ENCODE results near the gene MAST4. TPM values are rescaled to one million over a fixed set of nuclear protein-coding genes. Genes with fewer than 3 reads are reported as not detected.

MAST4 gene
- total RNA-seq, 1 donor from 2014 or later, result 10.5 TPM

GRCh38 chr5:66987540-66987939 lies 391.3 kb downstream of the MAST4 start:
- H3K4me3 Mint-ChIP-seq (ENCODE audit: unreplicated experiment), result no peak overlapping the region
- H3K36me3 Mint-ChIP-seq (ENCODE audit: unreplicated experiment), result no peaks in the 10 kb centered on the region
- H3K9me3 Mint-ChIP-seq (ENCODE audit: unreplicated experiment), result no peaks in the 10 kb centered on the region
- peak overlapping the region; percentile 37 for H3K27ac Mint-ChIP-seq (ENCODE audit: unreplicated experiment)
- DNase-seq (ENCODE audit: extremely low spot score, unreplicated experiment), result no peak
- H3K4me1 Mint-ChIP-seq (ENCODE audit: unreplicated experiment), result peaks cover 33% of the 10 kb centered on the region
- no peaks in the 10 kb centered on the region for H3K27me3 Mint-ChIP-seq (ENCODE audit: unreplicated experiment)
- TF ChIP-seq CTCF (IDR thresholded peaks at IDR 0.05), result no peak

GRCh38 chr5:66987949-66988838 lies 392.0 kb downstream of the MAST4 start:
- Mint-ChIP-seq H3K27ac (ENCODE audit: unreplicated experiment) (peak overlapping the region; percentile 37), H3K4me1 (ENCODE audit: unreplicated experiment) (peaks cover 33% of the 10 kb centered on the region)
- no peak for DNase-seq (ENCODE audit: extremely low spot score, unreplicated experiment)

GRCh38 chr5:66989286-66989685 lies 393.1 kb downstream of the MAST4 start:
- Mint-ChIP-seq H3K4me3 (ENCODE audit: unreplicated experiment) (no peak overlapping the region), H3K27ac (ENCODE audit: unreplicated experiment) (no peak overlapping the region), H3K27me3 (ENCODE audit: unreplicated experiment) (peaks cover 4% of the 10 kb centered on the region), H3K36me3 (ENCODE audit: unreplicated experiment) (no peaks in the 10 kb centered on the region), H3K4me1 (ENCODE audit: unreplicated experiment) (peaks cover 29% of the 10 kb centered on the region), H3K9me3 (ENCODE audit: unreplicated experiment) (no peaks in the 10 kb centered on the region)
- no peak for TF ChIP-seq CTCF (IDR thresholded peaks at IDR 0.05)
- DNase-seq (ENCODE audit: extremely low spot score, unreplicated experiment), result no peak

More at GRCh38 chr5:66987949-66988838, 392.0 kb downstream of the MAST4 start:
- Mint-ChIP-seq H3K36me3 (ENCODE audit: unreplicated experiment) (no peaks in the 10 kb centered on the region), H3K27me3 (ENCODE audit: unreplicated experiment) (no peaks in the 10 kb centered on the region), H3K9me3 (ENCODE audit: unreplicated experiment) (no peaks in the 10 kb centered on the region), H3K4me3 (ENCODE audit: unreplicated experiment) (no peak overlapping the region)
- TF ChIP-seq CTCF (IDR thresholded peaks at IDR 0.05), result peak; percentile 77

GRCh38 chr5:66989781-66990180 lies 393.6 kb downstream of the MAST4 start:
- Mint-ChIP-seq H3K4me1 (ENCODE audit: unreplicated experiment) (peaks cover 25% of the 10 kb centered on the region), H3K36me3 (ENCODE audit: unreplicated experiment) (no peaks in the 10 kb centered on the region), H3K27me3 (ENCODE audit: unreplicated experiment) (peaks cover 7% of the 10 kb centered on the region), H3K9me3 (ENCODE audit: unreplicated experiment) (no peaks in the 10 kb centered on the region), H3K27ac (ENCODE audit: unreplicated experiment) (no peak overlapping the region), H3K4me3 (ENCODE audit: unreplicated experiment) (no peak overlapping the region)
- DNase-seq (ENCODE audit: extremely low spot score, unreplicated experiment), result no peak
- TF ChIP-seq CTCF (IDR thresholded peaks at IDR 0.05), result no peak

GRCh38 chr5:66991746-66992145 lies 395.6 kb downstream of the MAST4 start:
- TF ChIP-seq CTCF (IDR thresholded peaks at IDR 0.05), result no peak
- Mint-ChIP-seq H3K4me1 (ENCODE audit: unreplicated experiment) (peaks cover 17% of the 10 kb centered on the region), H3K9me3 (ENCODE audit: unreplicated experiment) (no peaks in the 10 kb centered on the region), H3K4me3 (ENCODE audit: unreplicated experiment) (no peak overlapping the region), H3K27ac (ENCODE audit: unreplicated experiment) (no peak overlapping the region), H3K36me3 (ENCODE audit: unreplicated experiment) (no peaks in the 10 kb centered on the region), H3K27me3 (ENCODE audit: unreplicated experiment) (peaks cover 7% of the 10 kb centered on the region)
- no peak for DNase-seq (ENCODE audit: extremely low spot score, unreplicated experiment)

Measured in osteocyte (in vitro differentiated cells).